HCEC 1CT (cell line): ENCODE results near the gene CRYZL1.
"Not testable (repeated sequence)": the region's sequence is repeated elsewhere in the genome, so short reads cannot be mapped to it uniquely, and the experiment has no call there.

Experiments
- DNase-seq: peaks from one replicate; pipeline ENCODE4 v3.0.0-alpha.2; 2017

The CRYZL1 gene

GRCh38 chr21:33660406-33660805 is 18.9 kb upstream of the CRYZL1 start:
- DNase-seq: no peak

GRCh38 chr21:33659568-33659949 is 18.0 kb upstream of the CRYZL1 start:
- no peak for DNase-seq

- no peak for DNase-seq
Measured at GRCh38 chr21:33658919-33659567, 17.5 kb upstream of the CRYZL1 start.

- DNase-seq: no peak
Measured at GRCh38 chr21:33657124-33657820, 15.7 kb upstream of the CRYZL1 start.

GRCh38 chr21:33655588-33656221 is 14.2 kb upstream of the CRYZL1 start:
- peak; percentile 92 for DNase-seq

- no peak for DNase-seq
Measured at GRCh38 chr21:33654412-33654811, 12.9 kb upstream of the CRYZL1 start.

GRCh38 chr21:33651965-33652680 is 10.6 kb upstream of the CRYZL1 start:
- no peak for DNase-seq

- DNase-seq: peak; percentile 11
Measured at GRCh38 chr21:33650929-33651509, 9.5 kb upstream of the CRYZL1 start.

- DNase-seq: no peak
Measured at GRCh38 chr21:33650230-33650629, 8.7 kb upstream of the CRYZL1 start.

- DNase-seq: no peak
Measured at GRCh38 chr21:33648555-33648954, 7.0 kb upstream of the CRYZL1 start.

- DNase-seq: no peak
Measured at GRCh38 chr21:33647587-33647986, 6.0 kb upstream of the CRYZL1 start.

GRCh38 chr21:33645730-33646129 is 4.2 kb upstream of the CRYZL1 start:
- DNase-seq: no peak

- peak; percentile 67 for DNase-seq
Measured at GRCh38 chr21:33644383-33645074, 3.0 kb upstream of the CRYZL1 start.

- DNase-seq: peak; percentile 34
Measured at GRCh38 chr21:33643658-33644311, 2.2 kb upstream of the CRYZL1 start.

GRCh38 chr21:33642896-33643657 is 1.5 kb upstream of the CRYZL1 start:
- DNase-seq: peak; percentile 41

GRCh38 chr21:33642027-33642895 is 720 bp upstream of the CRYZL1 start, which contains the start of gene ITSN1:
ITSN1 (plus strand) TSS chr21:33642501; CDS start chr21:33718829, 76,328 bp downstream.
- peak; percentile 98 for DNase-seq

- no peak for DNase-seq
Measured at GRCh38 chr21:33640697-33641351, 717 bp downstream of the CRYZL1 start.

GRCh38 chr21:33634254-33634653 is 7.3 kb downstream of the CRYZL1 start:
- DNase-seq: no peak

GRCh38 chr21:33626151-33626550 is 15.4 kb downstream of the CRYZL1 start:
- not testable (repeated sequence) for DNase-seq
